GM10266 (cell line): ENCODE measurements around the gene TOPBP1.

Source experiments
- DNase-seq: peaks from one replicate; pipeline ENCODE4 v3.0.0; 2012; ENCODE audit errors: extremely low spot score
- TF ChIP-seq, protein P1 (sequence below): IDR thresholded peaks from 2 replicates; pipeline ENCODE4 v1.5.1; 2012; ENCODE audit warnings: mild to moderate bottlenecking, low read depth; ENCODE audit not compliant: control insufficient read depth, insufficient read depth; ENCODE audit errors: missing control alignments

The TOPBP1 gene

GRCh38 chr3:133606342-133606741 is 55.4 kb downstream of the TOPBP1 start:
- no peak for DNase-seq

GRCh38 chr3:133600572-133601081 is 61.1 kb downstream of the TOPBP1 start:
- DNase-seq, result no peak
- TF ChIP-seq, protein P1, sequence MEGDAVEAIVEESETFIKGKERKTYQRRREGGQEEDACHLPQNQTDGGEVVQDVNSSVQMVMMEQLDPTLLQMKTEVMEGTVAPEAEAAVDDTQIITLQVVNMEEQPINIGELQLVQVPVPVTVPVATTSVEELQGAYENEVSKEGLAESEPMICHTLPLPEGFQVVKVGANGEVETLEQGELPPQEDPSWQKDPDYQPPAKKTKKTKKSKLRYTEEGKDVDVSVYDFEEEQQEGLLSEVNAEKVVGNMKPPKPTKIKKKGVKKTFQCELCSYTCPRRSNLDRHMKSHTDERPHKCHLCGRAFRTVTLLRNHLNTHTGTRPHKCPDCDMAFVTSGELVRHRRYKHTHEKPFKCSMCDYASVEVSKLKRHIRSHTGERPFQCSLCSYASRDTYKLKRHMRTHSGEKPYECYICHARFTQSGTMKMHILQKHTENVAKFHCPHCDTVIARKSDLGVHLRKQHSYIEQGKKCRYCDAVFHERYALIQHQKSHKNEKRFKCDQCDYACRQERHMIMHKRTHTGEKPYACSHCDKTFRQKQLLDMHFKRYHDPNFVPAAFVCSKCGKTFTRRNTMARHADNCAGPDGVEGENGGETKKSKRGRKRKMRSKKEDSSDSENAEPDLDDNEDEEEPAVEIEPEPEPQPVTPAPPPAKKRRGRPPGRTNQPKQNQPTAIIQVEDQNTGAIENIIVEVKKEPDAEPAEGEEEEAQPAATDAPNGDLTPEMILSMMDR, result no peak

More at GRCh38 chr3:133606342-133606741, 55.4 kb downstream of the TOPBP1 start:
- TF ChIP-seq, protein P1, result no peak

- no peak for DNase-seq
- TF ChIP-seq, protein P1, result no peak
Measured at GRCh38 chr3:133599280-133599679, 62.5 kb downstream of the TOPBP1 start.

- TF ChIP-seq, protein P1, result no peak
- no peak for DNase-seq
Measured at GRCh38 chr3:133598405-133598804, 63.3 kb downstream of the TOPBP1 start.

- TF ChIP-seq, protein P1, result no peak
- DNase-seq, result no peak
Measured at GRCh38 chr3:133595341-133595740, 66.4 kb downstream of the TOPBP1 start.

DNA sequence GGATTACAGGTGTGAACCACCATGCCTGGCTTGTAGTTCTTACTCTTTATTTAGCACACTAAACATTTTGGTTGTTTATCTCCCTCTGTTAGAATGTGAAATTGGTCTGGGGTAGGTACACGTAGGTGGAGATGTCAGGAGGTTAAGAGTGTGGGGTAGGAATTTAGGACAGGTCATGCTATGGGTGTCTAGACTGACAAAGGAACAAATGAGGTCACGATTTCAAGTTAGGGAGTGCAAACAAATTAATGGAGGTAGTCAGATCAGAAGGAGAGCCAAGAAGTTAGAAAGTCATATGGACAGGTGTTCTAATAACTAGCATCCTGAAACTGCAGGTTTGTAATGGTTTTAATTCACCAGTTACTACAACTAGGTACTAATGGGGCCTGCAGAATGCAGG is 68.5 kb downstream of the TOPBP1 start:
- no peak for DNase-seq
- TF ChIP-seq, protein P1, result no peak

- TF ChIP-seq, protein P1, result no peak
- DNase-seq, result no peak
Measured at GRCh38 chr3:133592843-133593242, 68.9 kb downstream of the TOPBP1 start.
